Stimulated activated CD8-positive, alpha-beta memory T cell treated with anti-CD3 and anti-CD28 coated beads, Interleukin-4, amount 100 ng/mL, for 4 hours (primary cell): ENCODE results near the gene ZNF862.

ENCODE experiments used
- DNase-seq, 2 donors: peaks; one replicate each; pipeline ENCODE4 v3.0.0-alpha.2; 2020; ENCODE audit warnings: low read depth in 2 of 2, low spot score in 1 of 2

Gene ZNF862

DNA sequence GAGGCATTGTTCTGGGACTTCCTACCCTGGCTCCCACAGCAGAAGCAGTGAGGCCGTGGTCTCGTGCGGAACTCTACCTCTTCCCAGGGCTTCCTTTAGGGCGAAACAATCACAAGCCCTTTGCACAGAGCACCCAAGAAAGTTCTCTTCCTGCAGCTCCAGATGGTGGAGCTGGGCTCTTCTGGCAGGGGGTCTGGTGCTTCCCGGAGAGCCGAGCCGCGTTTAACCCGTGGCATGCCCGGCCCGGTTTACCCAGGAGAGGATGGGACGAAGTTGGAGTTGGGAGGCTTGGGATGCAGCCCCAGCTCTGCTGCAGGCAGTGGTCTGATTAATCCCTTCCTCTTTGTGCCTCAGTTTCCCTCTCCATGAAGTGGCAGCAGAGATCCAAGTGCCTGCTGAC, 26.6 kb downstream of the ZNF862 start:
- no peak for DNase-seq

DNA sequence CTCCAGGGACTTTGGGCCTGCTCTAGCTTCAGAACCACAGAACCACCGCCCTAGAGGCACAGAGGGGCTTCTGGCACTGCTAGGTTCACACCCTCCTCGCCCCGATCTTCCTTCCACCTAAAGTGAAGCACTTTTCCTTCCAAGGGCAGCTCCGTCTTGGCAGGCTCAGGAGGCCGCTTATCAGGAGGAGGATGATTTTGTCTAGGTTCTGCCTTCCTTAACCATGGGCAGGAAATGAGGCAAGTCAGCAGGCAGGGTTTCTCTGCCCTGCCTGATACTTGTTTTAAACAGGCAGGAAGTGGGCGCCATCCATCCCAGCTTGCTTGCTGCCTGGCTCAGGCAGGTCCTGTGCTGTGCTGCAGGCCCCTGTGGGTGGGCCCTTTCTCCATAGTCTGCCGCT, 27.3 kb downstream of the ZNF862 start:
- no peak for DNase-seq

DNA sequence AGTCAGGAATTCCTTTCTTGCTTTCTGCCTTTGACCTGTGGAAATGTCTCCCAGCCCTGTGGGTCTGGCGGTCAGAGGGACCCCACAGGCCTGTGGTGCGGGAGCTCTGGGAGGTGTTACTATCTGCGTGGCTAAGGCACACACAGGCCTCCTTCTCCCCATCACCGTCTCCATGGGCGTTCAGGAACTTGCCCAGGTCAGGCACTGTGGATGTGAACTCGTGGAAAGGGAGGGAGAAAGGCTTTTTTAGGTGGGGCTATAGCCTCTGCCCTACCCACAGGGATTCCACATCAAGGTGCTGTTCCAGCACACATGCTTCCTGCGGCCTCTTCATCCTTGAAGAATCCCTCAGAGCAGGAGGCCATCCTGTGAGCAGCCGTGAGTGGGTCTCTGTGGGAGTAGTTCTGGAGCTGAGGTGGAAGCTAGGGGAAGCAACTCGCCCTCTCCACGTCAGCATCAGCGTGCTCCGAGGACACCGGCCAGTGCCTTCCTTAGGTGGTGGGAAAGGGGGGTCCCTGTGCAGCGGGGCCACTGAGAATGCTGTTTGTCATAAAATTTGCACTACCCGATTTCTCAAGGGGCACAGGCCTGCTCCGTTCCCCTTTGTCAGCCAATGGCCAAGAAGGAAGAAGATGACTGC, 28.1 kb downstream of the ZNF862 start:
- no peak for DNase-seq

DNA sequence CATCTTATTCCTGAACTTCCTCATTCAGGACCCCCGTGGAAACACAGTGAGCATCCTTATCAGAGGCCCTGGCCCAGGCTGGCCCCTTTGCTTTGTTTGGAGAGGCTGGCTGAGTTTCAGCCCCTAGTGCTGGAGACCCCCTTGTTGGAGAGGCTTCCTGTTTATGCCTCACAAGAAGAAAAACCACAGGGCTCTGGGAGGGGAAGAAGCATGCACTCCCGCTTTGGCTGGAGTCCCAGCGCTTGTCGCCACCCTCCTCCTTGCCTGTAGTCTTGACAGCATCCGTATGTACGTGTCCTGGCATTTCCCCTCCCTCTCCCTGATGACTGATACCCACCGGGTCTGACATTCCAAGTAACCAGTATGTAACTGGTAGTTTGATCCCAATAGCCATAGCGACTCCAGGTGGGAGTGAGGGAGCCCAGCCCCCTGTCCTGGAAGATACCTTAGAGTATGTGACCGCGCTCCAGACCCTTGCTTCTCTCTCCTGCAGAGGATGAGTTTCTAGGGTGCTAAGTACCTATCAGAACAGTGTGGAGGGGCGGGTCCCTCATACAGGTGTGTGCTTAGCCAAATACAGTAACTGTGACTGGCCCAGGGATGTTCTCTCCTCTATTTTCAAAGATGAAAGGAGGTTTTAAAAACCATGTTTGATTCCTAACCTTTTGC, 28.7 kb downstream of the ZNF862 start:
- DNase-seq = no peak

DNA sequence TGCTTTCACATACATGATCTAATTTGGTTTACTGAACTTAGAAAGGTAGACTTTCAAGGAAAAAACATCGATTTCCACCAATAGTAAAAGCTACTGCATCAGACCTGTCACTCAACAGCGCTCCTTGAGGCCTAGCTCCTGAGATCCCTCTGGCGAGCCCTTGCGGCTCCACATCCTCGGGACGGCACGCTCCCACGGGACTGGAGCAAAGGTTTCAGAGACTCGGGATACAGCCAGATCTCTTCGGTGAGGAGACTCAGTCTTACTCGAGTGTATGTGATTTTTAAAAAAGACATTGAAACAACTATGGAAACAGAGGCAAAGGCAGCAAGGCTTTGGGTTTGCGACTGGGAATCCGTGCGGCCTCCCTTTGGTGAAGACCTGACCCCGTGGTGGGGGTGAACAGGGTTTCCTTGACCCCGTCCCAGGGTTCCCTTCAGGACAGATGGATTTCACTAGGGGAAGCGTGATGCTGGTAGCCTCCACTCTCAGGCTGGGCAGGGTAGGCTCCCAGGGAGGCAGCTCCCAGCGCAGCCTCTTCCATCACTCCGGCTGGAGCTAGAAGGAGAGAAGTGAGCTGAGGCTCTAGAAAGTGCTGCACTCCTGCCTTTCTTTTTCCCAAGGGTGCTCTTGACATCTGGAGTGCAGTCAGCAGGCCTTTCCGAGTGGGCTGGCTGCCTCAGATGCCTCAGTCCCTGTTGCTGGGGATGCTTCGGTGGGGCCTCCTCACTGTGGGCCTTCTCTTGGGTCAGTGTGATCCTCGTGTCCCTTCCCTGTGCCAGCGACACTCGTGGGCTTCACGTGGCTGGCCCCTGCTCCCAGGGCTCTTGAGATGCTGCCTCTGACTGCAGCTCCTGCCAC, 29.8 kb downstream of the ZNF862 start:
- no peak for DNase-seq

DNA sequence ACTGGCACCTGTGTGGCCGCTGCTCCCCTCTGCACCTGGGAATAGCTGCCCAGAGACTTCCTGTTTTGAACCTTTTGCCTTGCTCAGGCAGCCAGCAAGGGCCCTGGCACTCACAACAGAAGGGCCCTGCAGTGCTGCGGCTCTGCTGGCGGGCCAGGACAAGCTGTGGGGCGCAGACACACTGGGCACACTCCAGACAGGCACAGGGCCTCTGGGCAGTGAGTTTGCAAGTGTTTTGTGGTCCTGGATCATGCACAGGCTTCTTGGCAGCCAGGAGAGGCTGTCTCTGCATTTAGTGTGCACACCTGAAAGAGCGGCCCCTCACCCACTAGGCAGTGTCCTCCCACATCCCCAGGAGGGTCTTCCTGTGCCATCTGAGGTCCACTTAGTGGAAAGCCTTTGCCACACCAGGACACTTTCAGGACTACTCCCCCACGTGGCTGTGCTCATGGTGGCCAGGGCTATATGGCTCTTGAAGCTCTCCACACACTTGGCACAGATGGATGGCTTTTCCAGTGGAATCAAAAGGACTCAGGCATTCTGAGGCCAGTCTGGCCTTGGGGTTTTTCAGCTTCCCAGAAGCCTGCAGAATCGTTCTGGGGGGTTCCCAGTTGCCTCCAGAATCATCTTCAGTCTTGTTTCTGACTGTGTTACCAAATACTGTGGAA, 30.6 kb downstream of the ZNF862 start:
- DNase-seq = no peak

DNA sequence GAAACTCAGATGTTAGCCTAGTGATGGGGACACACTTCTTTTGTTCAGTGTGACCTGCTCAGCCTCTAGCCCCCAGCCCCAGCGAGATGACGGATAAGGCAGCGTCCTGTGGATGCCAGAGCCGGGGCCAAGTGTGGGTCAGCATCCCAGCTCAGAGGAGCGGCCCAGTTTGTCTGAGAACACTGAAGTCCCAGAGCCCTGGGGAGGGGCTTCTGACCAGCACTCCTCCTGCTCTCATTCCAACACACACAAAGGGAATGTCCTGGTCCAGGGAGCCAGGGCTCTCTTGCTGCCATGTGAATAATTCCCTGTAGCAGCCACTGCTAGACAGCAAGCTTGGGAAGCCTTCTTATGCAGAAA, 31.1 kb downstream of the ZNF862 start:
- DNase-seq = no peak

DNA sequence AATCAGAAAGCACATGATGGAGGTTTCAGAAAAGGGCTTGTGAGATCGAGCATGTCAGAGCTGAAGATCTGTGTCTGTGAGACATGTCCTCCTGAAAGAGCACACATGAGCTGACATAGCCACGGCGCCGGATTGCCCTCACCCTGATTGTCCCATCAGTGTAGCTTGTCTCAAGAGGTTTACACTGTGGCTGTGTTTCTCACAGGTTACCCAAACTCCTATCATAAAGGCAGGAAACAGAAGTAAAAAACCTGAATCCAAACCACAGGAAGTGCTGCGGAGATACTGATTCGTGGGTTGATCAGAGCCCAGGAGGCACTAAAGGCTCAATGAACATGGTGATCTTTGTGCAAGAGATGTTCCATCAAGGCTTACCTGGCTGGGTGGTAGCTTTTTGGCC, 31.7 kb downstream of the ZNF862 start:
- DNase-seq = no peak

DNA sequence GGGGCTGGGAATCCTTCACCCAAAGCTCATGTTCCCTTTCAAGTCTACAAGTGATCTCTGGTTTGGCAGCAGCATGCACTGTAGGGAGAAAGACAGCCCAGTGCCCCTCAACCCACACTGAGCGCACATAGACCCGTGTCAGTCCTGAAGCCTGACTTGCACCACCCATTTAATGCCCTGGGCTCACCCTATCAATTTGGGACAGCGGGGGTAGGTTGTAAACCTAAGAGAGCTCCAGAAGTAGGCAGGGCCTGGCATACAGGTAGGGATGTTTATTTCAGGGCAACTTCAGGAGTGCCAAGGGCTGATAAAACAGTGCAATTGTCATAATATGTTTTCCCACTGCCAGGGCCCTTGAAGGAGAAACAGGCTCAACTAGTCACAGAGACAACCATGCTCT, 32.1 kb downstream of the ZNF862 start:
- no peak for DNase-seq

DNA sequence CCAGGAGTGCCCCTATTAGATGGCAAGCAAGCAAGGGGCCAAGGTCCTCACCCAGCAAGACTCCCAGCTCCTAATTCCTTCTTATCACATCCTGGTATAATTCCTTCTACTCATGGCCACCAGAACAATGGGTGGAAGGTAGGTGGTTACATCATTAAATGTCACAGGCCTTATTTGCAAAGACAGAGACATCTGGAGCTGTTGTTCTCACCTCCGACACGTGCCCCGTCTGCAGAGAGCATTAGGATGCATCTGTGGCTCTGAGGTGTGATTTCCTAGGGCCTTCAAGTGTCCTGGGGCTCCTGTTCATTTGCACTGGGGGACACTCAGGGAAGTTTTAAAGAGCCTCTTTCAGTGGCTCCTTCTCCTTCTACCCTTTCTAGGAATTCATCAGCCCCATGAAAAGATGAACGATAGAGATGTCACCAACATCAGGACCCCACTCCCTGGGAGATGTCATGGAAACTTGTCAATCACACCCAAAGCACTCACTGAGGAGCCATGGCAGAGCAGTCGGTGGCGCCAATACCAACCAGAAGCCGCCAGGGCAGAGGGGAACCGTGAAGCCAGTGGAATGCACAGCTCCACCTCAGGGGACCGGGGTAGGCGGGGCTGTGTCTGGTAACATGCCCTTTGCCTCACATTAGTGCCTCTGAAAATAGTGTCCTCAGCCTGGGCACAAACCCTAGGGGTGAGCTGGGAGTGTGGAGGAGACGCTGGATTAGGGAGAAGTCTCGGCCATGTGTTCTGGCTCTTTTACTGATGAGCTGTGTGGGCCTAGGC, 32.7 kb downstream of the ZNF862 start:
- no peak for DNase-seq

DNA sequence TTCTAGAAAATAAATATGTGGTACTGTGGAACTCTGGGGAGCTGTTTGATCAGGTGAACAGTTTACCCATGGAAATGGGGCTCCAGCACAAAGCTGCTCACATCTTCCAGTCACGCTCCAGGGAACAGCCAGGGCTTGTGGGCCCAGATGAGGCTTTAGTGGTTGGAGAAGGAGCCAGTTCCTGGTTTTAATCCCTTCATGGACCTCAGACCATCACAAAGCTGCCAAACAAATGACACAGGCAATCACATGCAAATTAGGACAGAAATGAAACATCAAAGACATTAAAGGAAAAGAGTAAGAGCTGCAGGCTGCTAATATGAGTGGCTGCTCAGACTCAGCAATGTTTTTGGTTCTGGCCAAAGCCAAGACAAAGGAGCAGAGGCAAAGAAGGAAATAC, 33.4 kb downstream of the ZNF862 start:
- no peak for DNase-seq

DNA sequence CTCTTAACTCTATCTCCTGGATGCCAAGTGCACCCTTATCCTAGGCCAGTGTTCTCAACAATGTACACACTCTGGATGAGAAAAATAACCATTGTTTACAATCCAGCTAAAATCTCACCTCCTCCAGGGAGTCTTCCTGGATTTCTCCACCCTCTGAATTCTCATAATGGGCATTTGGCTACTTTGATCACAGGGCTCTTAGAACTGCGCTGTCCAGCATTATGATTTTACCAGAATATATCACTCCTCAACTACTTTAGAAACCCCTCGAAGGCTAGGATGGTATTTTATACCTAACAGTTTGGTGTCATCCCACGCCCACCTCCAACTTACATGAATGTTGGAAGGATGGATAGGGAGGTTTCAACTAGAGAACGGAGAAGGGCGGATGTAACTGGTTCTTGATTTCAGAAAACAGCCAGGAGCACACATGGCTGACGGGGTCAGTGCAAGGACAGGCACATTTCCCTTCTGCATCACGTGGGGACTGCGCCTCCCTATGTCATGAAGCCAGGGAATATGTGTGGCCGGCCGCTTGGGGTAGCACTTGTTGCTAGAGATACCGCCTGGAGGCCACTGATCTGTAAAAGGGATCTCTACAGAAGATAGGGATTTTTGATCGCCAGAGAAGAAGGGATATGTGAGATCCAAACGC, 34.4 kb downstream of the ZNF862 start:
- DNase-seq = no peak

DNA sequence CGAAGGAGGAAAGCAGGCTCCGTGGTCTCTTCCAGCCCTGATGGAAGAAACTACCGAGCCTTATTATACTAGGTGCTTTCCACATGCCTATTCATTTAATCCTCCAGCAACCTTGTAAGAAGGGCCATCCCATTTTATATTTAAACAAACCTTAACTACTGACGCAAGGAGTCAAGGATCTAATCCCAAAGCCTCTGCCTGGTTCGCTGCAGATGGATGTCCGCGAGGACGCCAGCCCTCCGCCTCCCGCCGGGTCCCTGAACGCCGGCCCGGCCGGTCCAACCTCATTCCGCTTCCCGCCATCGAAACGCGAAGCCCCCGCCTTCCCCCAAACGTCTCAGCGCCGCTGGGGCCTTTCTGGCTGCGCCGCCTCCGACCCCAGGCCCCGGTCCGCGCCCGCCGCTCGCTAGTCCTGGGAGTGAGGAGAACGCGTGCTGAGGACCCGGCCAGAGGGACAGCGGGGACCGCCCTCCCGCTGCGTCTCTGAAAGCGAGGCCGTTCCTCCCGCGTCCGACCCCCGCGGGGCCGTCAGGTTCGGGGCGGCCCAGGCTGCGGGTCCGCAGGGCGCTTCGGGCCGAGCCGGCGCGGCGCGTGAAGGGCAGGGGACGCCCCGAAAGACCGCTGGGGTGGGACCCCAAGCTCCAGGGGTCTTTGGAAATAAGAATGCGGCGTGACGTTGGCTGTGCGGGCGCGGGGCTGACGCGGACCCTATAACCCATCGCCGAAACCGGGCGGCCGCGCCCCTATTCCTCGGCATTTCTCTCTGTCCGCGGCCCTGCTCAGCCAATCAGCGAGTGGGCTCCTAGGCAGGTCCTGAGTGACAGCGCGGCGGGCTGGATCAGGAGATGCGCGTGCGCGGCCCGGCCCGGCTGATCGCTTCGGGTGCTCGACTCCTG, 35.1 kb downstream of the ZNF862 start, which contains the start of gene ATP6V0E2:
Gene ATP6V0E2, plus strand, starts transcription at position 896 of the 896 bp plus-strand sequence. CDS start 97 bp downstream, outside the sequence.
- DNase-seq = peak; percentile 76 to 81

DNA sequence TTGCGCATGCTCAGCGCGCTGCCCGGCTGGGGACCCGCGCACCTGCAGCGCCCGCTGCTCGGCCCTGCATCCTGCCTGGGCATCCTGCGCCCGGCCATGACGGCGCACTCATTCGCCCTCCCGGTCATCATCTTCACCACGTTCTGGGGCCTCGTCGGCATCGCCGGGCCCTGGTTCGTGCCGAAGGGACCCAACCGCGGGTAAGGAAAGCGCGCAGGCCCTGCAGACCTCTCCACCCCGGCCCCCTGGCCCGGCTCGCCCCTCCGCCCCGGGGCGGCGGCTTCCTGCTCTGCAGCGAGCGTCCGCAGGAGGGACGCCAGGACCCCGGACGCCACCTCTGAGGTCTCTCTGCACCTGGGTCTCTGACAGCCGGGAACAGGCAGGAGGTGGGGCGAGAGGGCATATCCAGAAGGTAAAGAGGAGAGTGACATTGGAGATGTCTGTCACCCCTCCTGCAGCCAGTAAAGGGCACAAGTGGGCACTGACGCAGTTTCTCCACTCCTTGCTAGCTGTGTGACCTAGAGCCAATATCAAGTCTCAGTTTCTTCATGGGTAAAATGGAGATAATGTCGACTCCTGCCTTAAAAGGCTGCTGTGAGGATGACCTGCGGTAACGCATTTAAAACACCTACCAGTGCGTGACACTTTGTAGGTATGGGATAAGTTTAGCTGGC, 35.9 kb downstream of the ZNF862 start:
- no peak for DNase-seq

DNA sequence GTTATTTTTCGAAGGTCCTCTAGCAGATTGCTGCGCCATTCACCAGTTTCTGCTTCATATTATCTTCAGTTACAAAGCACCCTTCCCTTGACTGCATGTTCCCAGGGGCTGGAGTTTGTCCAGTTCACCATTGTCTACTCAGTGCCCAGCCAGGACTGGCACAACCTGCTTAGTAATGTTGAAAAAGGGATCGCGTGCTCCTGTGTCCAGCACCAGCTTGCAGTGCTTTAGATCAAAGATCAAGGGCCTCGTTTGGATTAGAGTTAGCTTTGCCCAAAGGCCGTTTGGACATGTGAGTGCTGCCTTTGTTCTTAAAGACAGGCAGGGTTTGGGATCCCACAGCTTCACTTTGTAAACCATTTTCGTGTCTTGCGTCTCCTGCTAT, 36.5 kb downstream of the ZNF862 start:
- DNase-seq = no peak

DNA sequence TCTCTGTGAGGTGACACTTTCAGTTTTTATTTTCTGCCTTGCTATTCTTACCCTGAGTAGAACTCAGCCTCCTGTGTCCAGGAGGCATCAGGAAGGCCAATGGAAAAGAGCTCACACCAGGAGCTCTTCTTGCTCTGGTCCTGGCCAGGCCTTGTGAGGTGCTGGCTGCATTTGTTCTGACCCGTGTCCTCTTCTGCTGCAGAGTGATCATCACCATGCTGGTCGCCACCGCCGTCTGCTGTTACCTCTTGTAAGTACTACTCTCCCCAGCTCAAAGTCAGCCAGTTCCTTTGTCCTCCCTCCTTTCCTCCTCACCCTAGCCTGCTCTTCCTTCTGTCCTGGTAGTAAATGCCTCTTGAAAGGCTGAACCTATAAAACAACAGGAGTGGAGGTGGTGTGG, 37.2 kb downstream of the ZNF862 start:
- DNase-seq = no peak

DNA sequence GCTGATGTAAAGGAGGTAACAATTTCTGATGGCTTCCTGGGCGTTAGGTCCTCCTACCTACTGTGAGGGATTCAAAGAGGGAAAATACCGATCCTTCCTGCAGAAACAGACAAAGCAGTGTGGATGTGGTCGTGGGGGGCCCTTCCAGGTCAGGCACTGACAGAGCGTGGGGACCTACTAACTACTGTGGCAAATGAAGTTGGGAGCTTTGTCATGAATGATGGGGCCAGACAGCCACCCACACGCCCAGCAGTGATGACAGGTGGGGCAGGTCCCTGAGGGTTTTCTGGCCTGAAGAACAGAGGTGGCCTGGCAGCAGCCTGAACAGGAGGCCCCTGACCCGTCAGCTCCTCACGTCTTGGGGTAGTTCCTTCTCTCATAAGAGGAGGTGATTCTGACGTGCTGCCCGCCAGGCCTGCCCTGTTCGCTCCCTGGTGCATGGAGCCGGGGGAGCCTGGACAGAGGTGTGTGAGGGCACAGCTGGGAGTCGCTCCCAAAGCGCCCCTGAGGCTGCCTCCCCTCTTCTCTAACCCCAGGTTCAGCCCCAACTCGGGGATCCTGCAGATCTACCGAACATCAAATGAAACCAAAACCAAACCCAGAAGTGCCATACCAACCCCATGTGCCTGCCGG, 39.8 kb downstream of the ZNF862 start:
- no peak for DNase-seq

DNA sequence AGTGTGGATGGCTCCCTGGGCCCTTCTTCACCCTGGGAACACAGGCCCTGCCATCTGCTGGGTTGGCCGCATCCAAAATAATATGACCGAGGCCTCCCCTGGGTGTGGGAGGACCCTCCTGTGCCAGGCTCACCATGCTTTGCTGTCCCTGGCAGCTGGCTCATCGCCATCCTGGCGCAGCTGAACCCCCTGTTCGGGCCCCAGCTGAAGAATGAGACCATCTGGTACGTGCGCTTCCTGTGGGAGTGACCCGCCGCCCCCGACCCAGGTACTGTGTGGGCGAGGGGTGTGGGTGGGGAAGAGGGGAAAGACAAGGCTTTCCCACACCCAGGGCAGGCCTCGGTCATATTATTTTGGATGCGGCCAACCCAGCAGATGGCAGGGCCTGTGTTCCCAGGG, 40.3 kb downstream of the ZNF862 start:
- no peak for DNase-seq
